HepG2 (cell line): ENCODE data around the gene IL27RA. TPM values are rescaled to one million over a fixed set of nuclear protein-coding genes. Genes with fewer than 3 reads are reported as not detected.

Source experiments
- ADNP ChIP-seq: sonication (generic); formaldehyde crosslinking; IDR thresholded peaks from 2 replicates; pipeline ENCODE4 v1.4.0; 2020; ENCODE audit warnings: missing genetic modification reagents
- CAMTA2 ChIP-seq: sonication (generic); formaldehyde crosslinking; IDR thresholded peaks from 2 replicates; pipeline ENCODE4 v1.4.0; 2020; ENCODE audit warnings: mild to moderate bottlenecking, missing genetic modification reagents, borderline replicate concordance
- ERF ChIP-seq: IDR thresholded peaks from 2 replicates; pipeline ENCODE4 v1.6.1; 2018; ENCODE audit warnings: missing biosample characterization, missing genetic modification reagents
- MAZ ChIP-seq, 2 experiments: sonication (generic) in 1 of 2; formaldehyde crosslinking in 1 of 2; IDR thresholded peaks; 2 replicates each; pipeline versions ENCODE4 v1.5.0 to v1.6.1; 2012 to 2020; ENCODE audit warnings: low read depth in 2 of 2, mild to moderate bottlenecking in 2 of 2, borderline replicate concordance in 1 of 2, improper control_type of control experiment in 1 of 2, low read length in 1 of 2, missing genetic modification reagents in 1 of 2, moderate library complexity in 1 of 2
- THRA ChIP-seq: sonication (generic); formaldehyde crosslinking; IDR thresholded peaks from 2 replicates; pipeline ENCODE4 v1.4.0; 2020; ENCODE audit warnings: missing genetic modification reagents, borderline replicate concordance
- ZBTB26 ChIP-seq: IDR thresholded peaks from 2 replicates; pipeline ENCODE4 v1.6.1; 2016; ENCODE audit warnings: missing compliant biosample characterization, missing genetic modification reagents, borderline replicate concordance
- ZMYM2 ChIP-seq: sonication (generic); formaldehyde crosslinking; IDR thresholded peaks from 2 replicates; pipeline ENCODE4 v1.8.0; 2022; ENCODE audit warnings: mild to moderate bottlenecking, missing genetic modification reagents
- ZNF101 ChIP-seq: sonication (generic); formaldehyde crosslinking; IDR thresholded peaks from 2 replicates; pipeline ENCODE4 v1.4.0; 2020; ENCODE audit warnings: mild to moderate bottlenecking, low read depth, missing genetic modification reagents, borderline replicate concordance
- ZNF512B ChIP-seq: sonication (generic); formaldehyde crosslinking; IDR thresholded peaks from 2 replicates; pipeline ENCODE4 v1.5.1; 2020; ENCODE audit warnings: missing genetic modification reagents, mild to moderate bottlenecking, borderline replicate concordance
- polyA plus RNA-seq, 8 experiments: library from polyadenylated mRNA; depleted of rRNA in 3 of 8; stranded (reverse) in 7 of 8; unstranded in 1 of 8; fragments of >200 nt; fragmentation: Illumina TruSeq in 4 of 8; extraction: Trizol in 4 of 8; gene quantifications; 2 replicates each; pipeline versions ENCODE4 v1.2.1 to v1.2.3, GENCODE V29; 2011 to 2016; ENCODE audit warnings: low read depth in 4 of 8, missing spikeins in 1 of 8, mixed read lengths in 1 of 8; ENCODE audit not compliant: insufficient read depth in 1 of 8
- total RNA-seq, 5 experiments: library from RNA; depleted of rRNA; stranded (reverse); fragments of >200 nt; fragmentation: Illumina TruSeq; extraction: Trizol; gene quantifications; 2 replicates each; pipeline ENCODE4 v1.2.3, GENCODE V29; 2016; ENCODE audit warnings: low read depth in 1 of 5
- TF ChIP-seq, protein P1 (sequence below): fragments of 450-650 bp; IDR thresholded peaks from 2 replicates; pipeline ENCODE4 v1.6.1; 2017
- TF ChIP-seq, protein P2 (sequence below): sonication (generic); formaldehyde crosslinking; conservative IDR thresholded peaks from 2 replicates; pipeline ENCODE4 v1.8.0; 2022; ENCODE audit warnings: low read depth, missing genetic modification reagents
- TF ChIP-seq, protein P3 (sequence below): sonication (generic); formaldehyde crosslinking; IDR thresholded peaks from 2 replicates; pipeline ENCODE4 v1.5.1; 2020; ENCODE audit warnings: mild to moderate bottlenecking, missing genetic modification reagents, borderline replicate concordance

Gene IL27RA
- total and polyA plus RNA-seq, 2 of the 13 experiments (the other 11 are each of a cell fraction or from before 2014, with no cell fraction given), result 3.5 to 8.1 TPM

GRCh38 chr19:14031719-14032480 lies at the start of gene IL27RA (continued):
- TF ChIP-seq, protein P1, sequence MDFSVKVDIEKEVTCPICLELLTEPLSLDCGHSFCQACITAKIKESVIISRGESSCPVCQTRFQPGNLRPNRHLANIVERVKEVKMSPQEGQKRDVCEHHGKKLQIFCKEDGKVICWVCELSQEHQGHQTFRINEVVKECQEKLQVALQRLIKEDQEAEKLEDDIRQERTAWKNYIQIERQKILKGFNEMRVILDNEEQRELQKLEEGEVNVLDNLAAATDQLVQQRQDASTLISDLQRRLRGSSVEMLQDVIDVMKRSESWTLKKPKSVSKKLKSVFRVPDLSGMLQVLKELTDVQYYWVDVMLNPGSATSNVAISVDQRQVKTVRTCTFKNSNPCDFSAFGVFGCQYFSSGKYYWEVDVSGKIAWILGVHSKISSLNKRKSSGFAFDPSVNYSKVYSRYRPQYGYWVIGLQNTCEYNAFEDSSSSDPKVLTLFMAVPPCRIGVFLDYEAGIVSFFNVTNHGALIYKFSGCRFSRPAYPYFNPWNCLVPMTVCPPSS, result no peak
- TF ChIP-seq ZBTB26 (no peak), MAZ (IDR thresholded peaks at IDR 0.05; ENCODE audit: borderline replicate concordance, low read depth, low read length) (no peak), MAZ (CRISPR knock-in tag; IDR thresholded peaks at IDR 0.05; ENCODE audit: low read depth) (0 out of 2 replicates have a peak, but pooled peaks have one; percentile 35), ZNF512B (CRISPR knock-in tag) (no peak), THRA (peak; percentile 38; the same call in 1 of the 2 replicates), ADNP (CRISPR knock-in tag) (no peak), ZMYM2 (CRISPR knock-in tag) (peak; percentile 59; the same call in 1 of the 2 replicates), ERF (CRISPR knock-in tag) (no peak), ZNF101 (CRISPR knock-in tag) (no peak), CAMTA2 (CRISPR knock-in tag) (peak; percentile 83; the same call in 1 of the 2 replicates)
- TF ChIP-seq, protein P2, sequence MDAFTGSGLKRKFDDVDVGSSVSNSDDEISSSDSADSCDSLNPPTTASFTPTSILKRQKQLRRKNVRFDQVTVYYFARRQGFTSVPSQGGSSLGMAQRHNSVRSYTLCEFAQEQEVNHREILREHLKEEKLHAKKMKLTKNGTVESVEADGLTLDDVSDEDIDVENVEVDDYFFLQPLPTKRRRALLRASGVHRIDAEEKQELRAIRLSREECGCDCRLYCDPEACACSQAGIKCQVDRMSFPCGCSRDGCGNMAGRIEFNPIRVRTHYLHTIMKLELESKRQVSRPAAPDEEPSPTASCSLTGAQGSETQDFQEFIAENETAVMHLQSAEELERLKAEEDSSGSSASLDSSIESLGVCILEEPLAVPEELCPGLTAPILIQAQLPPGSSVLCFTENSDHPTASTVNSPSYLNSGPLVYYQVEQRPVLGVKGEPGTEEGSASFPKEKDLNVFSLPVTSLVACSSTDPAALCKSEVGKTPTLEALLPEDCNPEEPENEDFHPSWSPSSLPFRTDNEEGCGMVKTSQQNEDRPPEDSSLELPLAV, result no peak
- TF ChIP-seq, protein P3, sequence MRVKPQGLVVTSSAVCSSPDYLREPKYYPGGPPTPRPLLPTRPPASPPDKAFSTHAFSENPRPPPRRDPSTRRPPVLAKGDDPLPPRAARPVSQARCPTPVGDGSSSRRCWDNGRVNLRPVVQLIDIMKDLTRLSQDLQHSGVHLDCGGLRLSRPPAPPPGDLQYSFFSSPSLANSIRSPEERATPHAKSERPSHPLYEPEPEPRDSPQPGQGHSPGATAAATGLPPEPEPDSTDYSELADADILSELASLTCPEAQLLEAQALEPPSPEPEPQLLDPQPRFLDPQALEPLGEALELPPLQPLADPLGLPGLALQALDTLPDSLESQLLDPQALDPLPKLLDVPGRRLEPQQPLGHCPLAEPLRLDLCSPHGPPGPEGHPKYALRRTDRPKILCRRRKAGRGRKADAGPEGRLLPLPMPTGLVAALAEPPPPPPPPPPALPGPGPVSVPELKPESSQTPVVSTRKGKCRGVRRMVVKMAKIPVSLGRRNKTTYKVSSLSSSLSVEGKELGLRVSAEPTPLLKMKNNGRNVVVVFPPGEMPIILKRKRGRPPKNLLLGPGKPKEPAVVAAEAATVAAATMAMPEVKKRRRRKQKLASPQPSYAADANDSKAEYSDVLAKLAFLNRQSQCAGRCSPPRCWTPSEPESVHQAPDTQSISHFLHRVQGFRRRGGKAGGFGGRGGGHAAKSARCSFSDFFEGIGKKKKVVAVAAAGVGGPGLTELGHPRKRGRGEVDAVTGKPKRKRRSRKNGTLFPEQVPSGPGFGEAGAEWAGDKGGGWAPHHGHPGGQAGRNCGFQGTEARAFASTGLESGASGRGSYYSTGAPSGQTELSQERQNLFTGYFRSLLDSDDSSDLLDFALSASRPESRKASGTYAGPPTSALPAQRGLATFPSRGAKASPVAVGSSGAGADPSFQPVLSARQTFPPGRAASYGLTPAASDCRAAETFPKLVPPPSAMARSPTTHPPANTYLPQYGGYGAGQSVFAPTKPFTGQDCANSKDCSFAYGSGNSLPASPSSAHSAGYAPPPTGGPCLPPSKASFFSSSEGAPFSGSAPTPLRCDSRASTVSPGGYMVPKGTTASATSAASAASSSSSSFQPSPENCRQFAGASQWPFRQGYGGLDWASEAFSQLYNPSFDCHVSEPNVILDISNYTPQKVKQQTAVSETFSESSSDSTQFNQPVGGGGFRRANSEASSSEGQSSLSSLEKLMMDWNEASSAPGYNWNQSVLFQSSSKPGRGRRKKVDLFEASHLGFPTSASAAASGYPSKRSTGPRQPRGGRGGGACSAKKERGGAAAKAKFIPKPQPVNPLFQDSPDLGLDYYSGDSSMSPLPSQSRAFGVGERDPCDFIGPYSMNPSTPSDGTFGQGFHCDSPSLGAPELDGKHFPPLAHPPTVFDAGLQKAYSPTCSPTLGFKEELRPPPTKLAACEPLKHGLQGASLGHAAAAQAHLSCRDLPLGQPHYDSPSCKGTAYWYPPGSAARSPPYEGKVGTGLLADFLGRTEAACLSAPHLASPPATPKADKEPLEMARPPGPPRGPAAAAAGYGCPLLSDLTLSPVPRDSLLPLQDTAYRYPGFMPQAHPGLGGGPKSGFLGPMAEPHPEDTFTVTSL (CRISPR knock-in tag), result no peak
